ENCODE results near the gene TBC1D22A. TPM values are rescaled to one million over a fixed set of nuclear protein-coding genes. Genes with fewer than 3 reads are reported as not detected.

Gene TBC1D22A
- total RNA-seq, 1 donor from 2014 or later = 14.3 TPM

DNA sequence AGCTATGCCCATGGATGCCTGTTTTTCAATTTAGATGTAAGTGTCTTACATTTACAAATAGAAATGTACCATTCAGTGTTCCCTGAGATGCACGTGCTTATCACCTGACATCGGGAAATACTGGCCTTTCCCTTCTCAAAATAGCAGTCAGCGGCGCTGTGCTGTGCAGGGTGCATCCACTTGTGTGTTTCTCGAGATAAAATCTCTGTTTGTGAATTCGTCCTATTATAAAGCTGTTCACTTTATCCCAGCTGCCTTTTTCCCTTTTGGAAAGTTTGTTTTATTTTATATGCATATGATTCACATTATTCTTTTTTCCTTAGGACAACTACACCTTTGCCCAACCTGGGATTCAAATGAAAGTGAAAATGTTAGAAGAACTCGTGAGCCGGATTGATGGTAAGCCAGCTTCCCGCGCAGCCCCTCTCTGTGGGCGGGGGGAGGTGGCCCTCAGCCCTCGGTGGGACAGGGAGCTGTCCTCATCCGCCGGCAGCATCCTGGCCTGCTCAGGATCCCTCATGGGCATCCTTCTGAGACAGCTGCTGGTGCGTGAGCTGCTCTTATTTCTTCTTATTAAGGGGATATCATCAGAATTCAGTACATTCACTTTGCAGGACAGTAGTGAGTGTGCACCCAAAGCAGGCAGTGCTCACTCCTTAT, 235.0 kb downstream of the TBC1D22A start:
- Mint-ChIP-seq H3K27me3 (ENCODE audit: low read depth) (no peaks in the 10 kb centered on the region), H3K4me1 (peaks cover 5% of the 10 kb centered on the region), H3K27ac (ENCODE audit: unreplicated experiment) (no peak overlapping the region), H3K4me3 (no peak overlapping the region), H3K36me3 (ENCODE audit: low read depth) (no peaks in the 10 kb centered on the region), H3K9me3 (no peaks in the 10 kb centered on the region)
- TF ChIP-seq, protein P1, sequence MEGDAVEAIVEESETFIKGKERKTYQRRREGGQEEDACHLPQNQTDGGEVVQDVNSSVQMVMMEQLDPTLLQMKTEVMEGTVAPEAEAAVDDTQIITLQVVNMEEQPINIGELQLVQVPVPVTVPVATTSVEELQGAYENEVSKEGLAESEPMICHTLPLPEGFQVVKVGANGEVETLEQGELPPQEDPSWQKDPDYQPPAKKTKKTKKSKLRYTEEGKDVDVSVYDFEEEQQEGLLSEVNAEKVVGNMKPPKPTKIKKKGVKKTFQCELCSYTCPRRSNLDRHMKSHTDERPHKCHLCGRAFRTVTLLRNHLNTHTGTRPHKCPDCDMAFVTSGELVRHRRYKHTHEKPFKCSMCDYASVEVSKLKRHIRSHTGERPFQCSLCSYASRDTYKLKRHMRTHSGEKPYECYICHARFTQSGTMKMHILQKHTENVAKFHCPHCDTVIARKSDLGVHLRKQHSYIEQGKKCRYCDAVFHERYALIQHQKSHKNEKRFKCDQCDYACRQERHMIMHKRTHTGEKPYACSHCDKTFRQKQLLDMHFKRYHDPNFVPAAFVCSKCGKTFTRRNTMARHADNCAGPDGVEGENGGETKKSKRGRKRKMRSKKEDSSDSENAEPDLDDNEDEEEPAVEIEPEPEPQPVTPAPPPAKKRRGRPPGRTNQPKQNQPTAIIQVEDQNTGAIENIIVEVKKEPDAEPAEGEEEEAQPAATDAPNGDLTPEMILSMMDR (conservative IDR thresholded peaks at IDR 0.05) = no peak
- DNase-seq (ENCODE audit: low read depth, low spot score) = no peak

DNA sequence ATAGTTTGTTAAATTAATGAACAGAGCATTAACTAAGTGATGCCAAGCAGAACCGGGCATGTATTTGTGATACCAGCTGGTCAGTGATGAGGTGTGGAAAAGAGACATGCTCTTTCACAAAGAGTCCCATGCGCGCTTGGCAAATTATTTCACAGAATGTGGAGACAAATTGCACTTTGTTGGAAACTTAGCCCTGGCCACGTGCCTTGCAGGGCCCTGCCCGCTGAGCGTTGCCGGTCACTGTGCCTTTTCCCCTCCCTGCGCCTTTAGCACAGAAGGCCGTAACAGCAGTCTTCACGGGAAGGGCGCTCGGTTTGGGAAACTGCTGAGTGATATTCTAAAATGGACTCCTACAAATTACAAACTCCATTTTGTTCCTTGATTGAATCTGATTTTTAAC, 235.9 kb downstream of the TBC1D22A start:
- H3K27me3 Mint-ChIP-seq (ENCODE audit: low read depth) = no peaks in the 10 kb centered on the region
- no peak overlapping the region for H3K27ac Mint-ChIP-seq (ENCODE audit: unreplicated experiment)
- H3K4me3 Mint-ChIP-seq = no peak overlapping the region
- H3K4me1 Mint-ChIP-seq = peaks cover 5% of the 10 kb centered on the region
- TF ChIP-seq, protein P1 (conservative IDR thresholded peaks at IDR 0.05) = no peak
- DNase-seq (ENCODE audit: low read depth, low spot score) = no peak
- H3K9me3 Mint-ChIP-seq = no peaks in the 10 kb centered on the region
- H3K36me3 Mint-ChIP-seq (ENCODE audit: low read depth) = no peaks in the 10 kb centered on the region

DNA sequence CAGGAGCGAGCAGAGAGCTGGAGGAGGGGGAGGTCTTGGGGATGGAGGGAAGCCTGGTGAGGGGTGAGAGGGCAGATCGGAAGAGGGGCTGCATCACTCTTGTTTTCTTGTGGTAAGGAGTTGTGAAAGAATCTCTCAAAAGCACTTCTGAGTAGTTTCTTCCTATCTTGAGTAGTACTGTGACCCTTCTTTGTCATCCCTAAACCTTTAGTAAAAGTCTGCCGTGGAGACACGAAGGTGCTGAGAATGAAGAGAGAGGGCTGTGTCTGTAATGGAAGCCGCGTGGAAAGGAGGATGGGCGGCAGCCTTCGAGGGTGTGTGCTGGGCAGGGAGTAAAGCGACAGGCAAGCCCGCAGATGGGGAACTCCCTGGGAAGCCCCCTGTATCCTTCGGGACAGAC, 237.8 kb downstream of the TBC1D22A start:
- no peak overlapping the region for H3K4me3 Mint-ChIP-seq
- H3K27me3 Mint-ChIP-seq (ENCODE audit: low read depth) = no peaks in the 10 kb centered on the region
- no peak for DNase-seq (ENCODE audit: low read depth, low spot score)
- H3K4me1 Mint-ChIP-seq = no peaks in the 10 kb centered on the region
- H3K9me3 Mint-ChIP-seq = no peaks in the 10 kb centered on the region
- H3K27ac Mint-ChIP-seq (ENCODE audit: unreplicated experiment) = no peak overlapping the region
- no peaks in the 10 kb centered on the region for H3K36me3 Mint-ChIP-seq (ENCODE audit: low read depth)
- TF ChIP-seq, protein P1 (conservative IDR thresholded peaks at IDR 0.05) = no peak

DNA sequence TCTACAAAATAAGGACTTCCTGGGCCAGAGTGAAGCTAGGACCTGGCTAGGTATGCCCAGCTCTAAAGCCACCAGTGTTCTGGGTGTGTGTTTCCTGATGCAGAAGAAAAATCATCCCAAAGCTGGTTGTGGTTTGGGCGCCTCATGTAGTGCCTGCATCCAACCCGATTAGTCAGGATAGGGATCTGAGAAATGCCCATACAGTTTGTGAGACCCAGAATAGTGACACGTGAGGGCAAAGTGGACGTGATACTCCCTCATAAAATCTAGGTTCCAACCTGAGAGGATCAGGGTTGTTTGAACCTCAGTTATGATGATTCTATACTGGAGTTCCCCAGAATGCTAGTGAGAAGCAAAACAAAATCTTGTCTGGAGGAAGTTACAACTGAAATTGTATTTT, 238.4 kb downstream of the TBC1D22A start:
- H3K27me3 Mint-ChIP-seq (ENCODE audit: low read depth) = no peaks in the 10 kb centered on the region
- no peaks in the 10 kb centered on the region for H3K4me1 Mint-ChIP-seq
- no peak overlapping the region for H3K4me3 Mint-ChIP-seq
- DNase-seq (ENCODE audit: low read depth, low spot score) = no peak
- no peaks in the 10 kb centered on the region for H3K36me3 Mint-ChIP-seq (ENCODE audit: low read depth)
- TF ChIP-seq, protein P1 (conservative IDR thresholded peaks at IDR 0.05) = no peak
- H3K9me3 Mint-ChIP-seq = no peaks in the 10 kb centered on the region
- no peak overlapping the region for H3K27ac Mint-ChIP-seq (ENCODE audit: unreplicated experiment)

DNA sequence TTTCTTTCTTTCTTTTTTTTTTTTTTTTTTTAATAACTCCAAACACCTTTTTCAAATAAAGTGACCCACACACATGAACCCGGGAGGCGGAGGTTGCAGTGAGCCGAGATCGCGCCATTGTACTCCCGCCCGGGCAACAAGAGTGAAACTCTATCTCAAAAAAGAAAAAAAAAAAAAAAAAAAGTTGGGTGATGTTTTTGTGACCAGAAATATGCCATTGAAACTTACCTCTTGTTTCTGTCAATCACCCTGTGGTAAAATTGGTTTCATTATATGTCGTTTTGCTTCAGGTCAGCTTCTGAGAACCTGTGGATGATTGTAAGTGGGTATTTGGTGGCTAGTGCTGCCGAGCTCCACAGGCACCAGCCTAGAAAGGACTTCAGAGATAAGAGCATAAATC, 238.8 kb downstream of the TBC1D22A start:
- no peak for DNase-seq (ENCODE audit: low read depth, low spot score)
- Mint-ChIP-seq H3K27ac (ENCODE audit: unreplicated experiment) (no peak overlapping the region), H3K27me3 (ENCODE audit: low read depth) (no peaks in the 10 kb centered on the region), H3K4me1 (no peaks in the 10 kb centered on the region), H3K4me3 (no peak overlapping the region), H3K9me3 (no peaks in the 10 kb centered on the region), H3K36me3 (ENCODE audit: low read depth) (no peaks in the 10 kb centered on the region)
- TF ChIP-seq, protein P1 (conservative IDR thresholded peaks at IDR 0.05) = no peak

Measured in neural crest cell (in vitro differentiated cells).